ENCODE measurements around the gene TCFL5.

TCFL5 gene

GRCh38 chr20:62809530-62810428, 51.8 kb downstream of the TCFL5 start:
- no peak for DNase-seq (ENCODE audit: low read depth)

- no peak for DNase-seq (ENCODE audit: low read depth)
Measured at GRCh38 chr20:62808211-62808865, 53.3 kb downstream of the TCFL5 start.

GRCh38 chr20:62807444-62808210, 54.0 kb downstream of the TCFL5 start:
- no peak for DNase-seq (ENCODE audit: low read depth)

- no peak for DNase-seq (ENCODE audit: low read depth)
Measured at GRCh38 chr20:62806383-62807050, 55.1 kb downstream of the TCFL5 start.

- no peak for DNase-seq (ENCODE audit: low read depth)
Measured at GRCh38 chr20:62805711-62806382, 55.8 kb downstream of the TCFL5 start.

GRCh38 chr20:62805155-62805710, 56.4 kb downstream of the TCFL5 start:
- DNase-seq (ENCODE audit: low read depth) = no peak

- no peak for DNase-seq (ENCODE audit: low read depth)
Measured at GRCh38 chr20:62804627-62805154, 56.9 kb downstream of the TCFL5 start, which contains the start of gene OGFR. TSS of gene OGFR (plus strand) at chr20:62804835. CDS start at chr20:62804860, 25 bp downstream.

GRCh38 chr20:62804021-62804626, 57.5 kb downstream of the TCFL5 start:
- DNase-seq (ENCODE audit: low read depth) = no peak

GRCh38 chr20:62802026-62802712, 59.5 kb downstream of the TCFL5 start:
- DNase-seq (ENCODE audit: low read depth) = no peak

GRCh38 chr20:62801284-62802010, 60.2 kb downstream of the TCFL5 start:
- no peak for DNase-seq (ENCODE audit: low read depth)

- no peak for DNase-seq (ENCODE audit: low read depth)
Measured at GRCh38 chr20:62800314-62801259, 61.0 kb downstream of the TCFL5 start.

- DNase-seq (ENCODE audit: low read depth) = no peak
Measured at GRCh38 chr20:62799873-62800272, 61.7 kb downstream of the TCFL5 start.

GRCh38 chr20:62799459-62799858, 62.2 kb downstream of the TCFL5 start:
- no peak for DNase-seq (ENCODE audit: low read depth)

- no peak for DNase-seq (ENCODE audit: low read depth)
Measured at GRCh38 chr20:62799036-62799435, 62.6 kb downstream of the TCFL5 start.

GRCh38 chr20:62797671-62798532, 63.7 kb downstream of the TCFL5 start:
- DNase-seq (ENCODE audit: low read depth) = no peak

- DNase-seq (ENCODE audit: low read depth) = no peak
Measured at GRCh38 chr20:62796699-62797491, 64.7 kb downstream of the TCFL5 start.
